SK-N-SH treated with all-trans-retinoic acid at 6 μM for 48 hours (cell line): ENCODE data around the gene CCDC3.

Experiments used
- ARNTL ChIP-seq: fragments of 450-650 bp; formaldehyde crosslinking; IDR thresholded peaks from 2 replicates; pipeline ENCODE4 v1.5.0; 2020; ENCODE audit warnings: low read depth, mild to moderate bottlenecking, moderate library complexity, borderline replicate concordance
- ESRRG ChIP-seq: fragments of 250-450 bp; sonication (Bioruptor Pico); IDR thresholded peaks from 2 replicates; pipeline ENCODE4 v1.6.1; 2021; ENCODE audit warnings: mild to moderate bottlenecking
- GLIS3 ChIP-seq: fragments of 250-450 bp; sonication (Bioruptor Pico); IDR thresholded peaks from 2 replicates; pipeline ENCODE4 v1.5.0; 2020; ENCODE audit warnings: mild to moderate bottlenecking, moderate library complexity
- ISL1 ChIP-seq: fragments of 250-450 bp; sonication (Bioruptor Pico); IDR thresholded peaks from 2 replicates; pipeline ENCODE4 v2.1.2; 2022; ENCODE audit warnings: mild to moderate bottlenecking, moderate library complexity
- OSR1 ChIP-seq: fragments of 250-450 bp; sonication (Bioruptor Pico); IDR thresholded peaks from 2 replicates; pipeline ENCODE4 v1.8.0; 2022; ENCODE audit warnings: moderate library complexity, mild to moderate bottlenecking, inconsistent platforms
- RARB ChIP-seq: fragments of 250-450 bp; sonication (Bioruptor Pico); IDR thresholded peaks from 2 replicates; pipeline ENCODE4 v1.8.0; 2021; ENCODE audit warnings: mild to moderate bottlenecking, moderate library complexity
- ZC3H10 ChIP-seq: fragments of 250-450 bp; sonication (Bioruptor Pico); IDR thresholded peaks from 2 replicates; pipeline ENCODE4 v1.5.1; 2021; ENCODE audit warnings: mild to moderate bottlenecking, moderate library complexity
- ZFP30 ChIP-seq: fragments of 450-650 bp; formaldehyde crosslinking; IDR thresholded peaks from 2 replicates; pipeline ENCODE4 v1.5.0; 2022; ENCODE audit warnings: mild to moderate bottlenecking, moderate library complexity
- TF ChIP-seq, protein P1 (sequence below): fragments of 250-450 bp; sonication (Bioruptor Pico); IDR thresholded peaks from 2 replicates; pipeline ENCODE4 v1.5.0; 2020; ENCODE audit warnings: mild to moderate bottlenecking, moderate library complexity
- TF ChIP-seq, protein P2 (sequence below): fragments of 250-450 bp; sonication (Bioruptor Pico); IDR thresholded peaks from 2 replicates; pipeline ENCODE4 v1.8.0; 2020; ENCODE audit warnings: mild to moderate bottlenecking, moderate library complexity, borderline replicate concordance

DNA sequence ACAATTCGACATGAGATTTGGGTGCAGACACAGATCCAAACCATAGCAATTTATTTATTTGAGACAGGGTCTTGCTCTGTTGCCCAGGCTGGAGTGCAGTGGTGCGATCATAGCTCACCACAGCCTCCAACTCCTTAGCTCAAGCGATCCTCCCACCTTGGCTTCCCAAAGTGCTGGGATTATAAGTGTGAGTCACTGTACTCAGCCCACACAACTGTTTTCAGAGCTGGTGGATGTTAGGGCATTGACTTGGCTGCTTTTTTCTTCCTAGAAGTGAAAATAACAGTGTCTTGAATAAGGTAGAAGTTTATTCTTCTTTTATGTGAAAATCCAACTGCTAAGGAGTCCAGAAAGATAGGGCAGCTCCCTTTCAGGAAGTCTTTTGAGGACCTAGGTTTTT, 132.1 kb downstream of the CCDC3 start:
- TF ChIP-seq, protein P1, sequence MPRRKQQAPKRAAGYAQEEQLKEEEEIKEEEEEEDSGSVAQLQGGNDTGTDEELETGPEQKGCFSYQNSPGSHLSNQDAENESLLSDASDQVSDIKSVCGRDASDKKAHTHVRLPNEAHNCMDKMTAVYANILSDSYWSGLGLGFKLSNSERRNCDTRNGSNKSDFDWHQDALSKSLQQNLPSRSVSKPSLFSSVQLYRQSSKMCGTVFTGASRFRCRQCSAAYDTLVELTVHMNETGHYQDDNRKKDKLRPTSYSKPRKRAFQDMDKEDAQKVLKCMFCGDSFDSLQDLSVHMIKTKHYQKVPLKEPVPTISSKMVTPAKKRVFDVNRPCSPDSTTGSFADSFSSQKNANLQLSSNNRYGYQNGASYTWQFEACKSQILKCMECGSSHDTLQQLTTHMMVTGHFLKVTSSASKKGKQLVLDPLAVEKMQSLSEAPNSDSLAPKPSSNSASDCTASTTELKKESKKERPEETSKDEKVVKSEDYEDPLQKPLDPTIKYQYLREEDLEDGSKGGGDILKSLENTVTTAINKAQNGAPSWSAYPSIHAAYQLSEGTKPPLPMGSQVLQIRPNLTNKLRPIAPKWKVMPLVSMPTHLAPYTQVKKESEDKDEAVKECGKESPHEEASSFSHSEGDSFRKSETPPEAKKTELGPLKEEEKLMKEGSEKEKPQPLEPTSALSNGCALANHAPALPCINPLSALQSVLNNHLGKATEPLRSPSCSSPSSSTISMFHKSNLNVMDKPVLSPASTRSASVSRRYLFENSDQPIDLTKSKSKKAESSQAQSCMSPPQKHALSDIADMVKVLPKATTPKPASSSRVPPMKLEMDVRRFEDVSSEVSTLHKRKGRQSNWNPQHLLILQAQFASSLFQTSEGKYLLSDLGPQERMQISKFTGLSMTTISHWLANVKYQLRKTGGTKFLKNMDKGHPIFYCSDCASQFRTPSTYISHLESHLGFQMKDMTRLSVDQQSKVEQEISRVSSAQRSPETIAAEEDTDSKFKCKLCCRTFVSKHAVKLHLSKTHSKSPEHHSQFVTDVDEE: no peak
- TF ChIP-seq ESRRG (CRISPR knock-in tag) (no peak), OSR1 (CRISPR knock-in tag) (no peak), GLIS3 (CRISPR knock-in tag) (no peak), ISL1 (CRISPR knock-in tag) (no peak), ZFP30 (CRISPR knock-in tag) (no peak), ZC3H10 (CRISPR knock-in tag) (no peak), RARB (no peak), ARNTL (no peak)
- TF ChIP-seq, protein P2, sequence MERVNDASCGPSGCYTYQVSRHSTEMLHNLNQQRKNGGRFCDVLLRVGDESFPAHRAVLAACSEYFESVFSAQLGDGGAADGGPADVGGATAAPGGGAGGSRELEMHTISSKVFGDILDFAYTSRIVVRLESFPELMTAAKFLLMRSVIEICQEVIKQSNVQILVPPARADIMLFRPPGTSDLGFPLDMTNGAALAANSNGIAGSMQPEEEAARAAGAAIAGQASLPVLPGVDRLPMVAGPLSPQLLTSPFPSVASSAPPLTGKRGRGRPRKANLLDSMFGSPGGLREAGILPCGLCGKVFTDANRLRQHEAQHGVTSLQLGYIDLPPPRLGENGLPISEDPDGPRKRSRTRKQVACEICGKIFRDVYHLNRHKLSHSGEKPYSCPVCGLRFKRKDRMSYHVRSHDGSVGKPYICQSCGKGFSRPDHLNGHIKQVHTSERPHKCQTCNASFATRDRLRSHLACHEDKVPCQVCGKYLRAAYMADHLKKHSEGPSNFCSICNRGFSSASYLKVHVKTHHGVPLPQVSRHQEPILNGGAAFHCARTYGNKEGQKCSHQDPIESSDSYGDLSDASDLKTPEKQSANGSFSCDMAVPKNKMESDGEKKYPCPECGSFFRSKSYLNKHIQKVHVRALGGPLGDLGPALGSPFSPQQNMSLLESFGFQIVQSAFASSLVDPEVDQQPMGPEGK (CRISPR knock-in tag): no peak
